SW480 (cell line): ENCODE results near the gene HOXA3.
A peak's percentile ranks its signal among the peaks of the same experiment; 100 is the strongest.

Experiments
- DNase-seq: peaks from one replicate; pipeline ENCODE4 v3.0.0-alpha.2; 2016; ENCODE audit warnings: low spot score

HOXA3 gene

GRCh38 chr7:27103489-27104226 is 48.7 kb downstream of the HOXA3 start:
- no peak for DNase-seq

DNA sequence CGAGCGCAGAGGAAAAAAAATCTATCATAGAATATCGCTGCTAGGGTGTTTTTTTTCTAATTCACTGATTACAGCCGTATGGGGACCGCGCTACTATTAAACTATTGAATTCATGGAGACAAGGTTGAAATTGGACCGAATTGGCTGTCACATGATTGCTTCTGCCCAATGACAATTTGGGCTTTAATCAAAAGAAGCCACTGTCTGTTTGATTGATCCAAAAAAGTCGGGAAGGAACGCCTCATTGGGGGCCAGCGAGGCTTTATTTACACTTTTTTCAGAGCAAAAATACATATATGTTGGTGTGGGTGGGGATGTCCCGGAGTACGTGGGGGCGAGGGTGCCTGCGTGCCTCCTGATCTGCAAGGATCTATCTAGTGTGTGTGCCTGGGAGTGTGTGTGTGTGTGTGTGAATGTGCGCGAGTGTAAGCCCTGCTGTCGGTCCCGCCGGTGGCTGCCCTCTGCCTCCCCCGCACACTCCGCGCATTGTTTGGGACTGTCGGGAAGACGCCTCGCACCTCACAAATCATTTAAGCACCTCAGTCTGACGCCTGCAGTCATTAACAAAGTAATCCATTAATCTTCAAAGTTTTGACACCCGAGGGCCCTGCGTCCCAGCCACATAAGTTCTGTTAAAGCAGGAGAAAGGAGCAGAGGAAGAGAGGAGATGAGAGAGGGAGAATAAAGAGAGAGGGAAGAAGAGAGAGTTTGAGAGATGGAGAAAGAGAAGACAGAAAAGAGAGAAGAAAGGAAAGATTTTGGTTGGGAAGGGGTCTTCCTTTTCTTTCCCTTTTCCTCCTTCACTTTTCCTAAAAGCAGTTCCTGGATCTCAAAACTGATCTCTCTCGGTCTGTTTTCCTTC is 49.6 kb downstream of the HOXA3 start, which contains the start of gene HOXA2:
Gene HOXA2, minus strand, starts transcription at position 103 of the 862 bp plus-strand sequence. CDS start 183 bp downstream, outside the sequence.
- DNase-seq: no peak

GRCh38 chr7:27101957-27102580 is 50.3 kb downstream of the HOXA3 start:
- DNase-seq: no peak

DNA sequence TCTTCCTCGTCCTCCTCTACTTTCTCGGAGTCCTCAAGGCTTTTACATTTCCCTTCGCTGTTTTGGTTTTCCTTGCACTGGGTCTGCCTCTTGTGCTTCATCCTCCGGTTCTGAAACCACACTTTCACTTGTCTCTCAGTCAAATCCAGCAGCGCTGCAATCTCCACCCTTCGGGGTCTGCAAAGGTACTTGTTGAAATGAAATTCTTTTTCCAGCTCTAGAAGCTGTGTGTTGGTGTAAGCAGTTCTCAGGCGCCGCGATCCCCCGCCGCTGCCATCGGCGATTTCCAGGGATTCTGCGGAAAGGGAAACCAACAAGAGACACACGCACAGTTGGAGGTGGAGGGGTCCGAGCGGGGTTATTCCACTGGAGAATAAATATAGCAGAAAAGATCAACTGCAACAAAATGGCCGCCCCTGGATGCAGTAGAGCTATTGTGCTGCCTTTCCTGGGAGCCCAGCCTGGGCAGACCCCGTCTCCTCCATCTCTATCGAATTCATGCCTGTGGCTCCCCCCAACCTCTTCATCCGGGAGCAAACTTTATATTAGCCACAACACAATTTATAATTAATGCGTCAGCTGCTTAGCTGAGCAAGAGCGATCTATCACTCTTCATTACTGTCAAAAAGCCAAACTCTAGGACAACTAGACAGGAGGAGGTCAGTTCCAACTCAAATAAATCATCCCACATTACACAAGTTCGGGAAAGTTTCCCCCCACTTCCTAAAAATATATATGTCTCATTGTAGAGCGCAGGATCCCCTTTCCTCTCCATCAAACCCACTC is 51.0 kb downstream of the HOXA3 start:
- no peak for DNase-seq

DNA sequence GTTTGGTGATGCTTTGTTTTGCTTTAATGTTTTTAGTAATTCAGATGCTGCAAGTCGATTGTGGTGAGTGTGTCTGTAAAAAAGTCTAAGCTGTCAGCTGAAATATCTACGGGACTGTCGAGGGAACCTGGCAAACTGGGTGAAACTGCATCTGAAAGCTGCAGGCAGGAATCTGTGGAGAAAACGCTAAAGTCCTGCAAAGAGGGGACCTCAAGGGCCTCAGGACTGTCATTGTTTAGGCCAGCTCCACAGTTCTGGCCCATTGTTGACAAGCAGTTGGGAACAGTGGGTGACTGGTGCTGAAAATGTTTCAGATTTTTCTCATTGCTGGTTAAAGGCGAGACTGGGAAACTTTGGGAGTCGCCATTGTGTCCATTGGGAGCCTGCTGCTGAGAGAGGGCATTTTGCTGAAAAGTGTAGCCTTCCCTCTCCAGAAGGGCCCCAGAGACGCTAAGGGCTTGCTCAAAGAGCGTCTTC is 51.7 kb downstream of the HOXA3 start:
- DNase-seq: no peak

DNA sequence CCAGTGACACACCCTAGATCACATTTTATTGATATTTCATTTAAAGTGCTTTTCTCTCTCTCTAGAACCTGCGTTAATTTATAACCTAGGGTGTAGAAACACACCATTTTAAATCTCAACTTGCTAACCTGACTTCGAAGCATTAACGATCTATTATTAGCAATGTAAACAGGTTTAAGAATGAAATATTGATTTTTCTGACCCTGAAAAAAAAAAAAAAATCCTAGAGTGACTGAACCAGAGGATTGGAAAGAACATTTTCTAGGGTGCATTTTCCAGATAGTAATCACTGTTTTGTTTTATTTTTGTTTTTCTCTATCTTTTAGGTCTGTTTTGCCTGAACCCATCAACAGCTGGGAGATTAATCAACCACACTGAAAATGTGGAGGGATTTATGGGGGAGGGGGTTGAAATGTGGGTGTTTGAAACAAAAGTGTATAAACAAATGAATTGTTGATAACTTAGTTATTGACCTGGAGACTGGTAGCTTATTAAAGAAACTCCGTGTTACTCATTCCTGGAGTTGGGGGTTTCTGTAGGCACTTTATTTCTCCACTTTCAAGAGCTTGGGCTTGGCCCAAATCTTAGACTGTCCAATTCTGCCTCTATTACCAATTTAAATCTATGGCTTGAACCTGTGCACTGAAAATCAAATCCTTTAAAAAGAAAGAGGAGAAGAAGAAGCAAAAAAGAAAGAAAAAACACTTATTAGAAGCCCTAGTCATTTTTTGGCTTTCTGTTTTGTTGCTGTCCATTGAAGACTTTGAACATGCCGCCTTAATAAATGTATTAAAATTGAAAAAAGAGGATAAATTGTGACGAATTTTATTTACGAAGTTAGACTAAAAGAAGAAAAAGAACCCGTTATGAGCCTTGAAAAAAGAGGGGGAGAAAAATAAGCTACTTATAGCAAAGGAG is 52.7 kb downstream of the HOXA3 start:
- DNase-seq: no peak

- DNase-seq: peak; percentile 50
These were observed 53.6 kb downstream of the HOXA3 start for GRCh38 chr7:27098578-27099451.

DNA sequence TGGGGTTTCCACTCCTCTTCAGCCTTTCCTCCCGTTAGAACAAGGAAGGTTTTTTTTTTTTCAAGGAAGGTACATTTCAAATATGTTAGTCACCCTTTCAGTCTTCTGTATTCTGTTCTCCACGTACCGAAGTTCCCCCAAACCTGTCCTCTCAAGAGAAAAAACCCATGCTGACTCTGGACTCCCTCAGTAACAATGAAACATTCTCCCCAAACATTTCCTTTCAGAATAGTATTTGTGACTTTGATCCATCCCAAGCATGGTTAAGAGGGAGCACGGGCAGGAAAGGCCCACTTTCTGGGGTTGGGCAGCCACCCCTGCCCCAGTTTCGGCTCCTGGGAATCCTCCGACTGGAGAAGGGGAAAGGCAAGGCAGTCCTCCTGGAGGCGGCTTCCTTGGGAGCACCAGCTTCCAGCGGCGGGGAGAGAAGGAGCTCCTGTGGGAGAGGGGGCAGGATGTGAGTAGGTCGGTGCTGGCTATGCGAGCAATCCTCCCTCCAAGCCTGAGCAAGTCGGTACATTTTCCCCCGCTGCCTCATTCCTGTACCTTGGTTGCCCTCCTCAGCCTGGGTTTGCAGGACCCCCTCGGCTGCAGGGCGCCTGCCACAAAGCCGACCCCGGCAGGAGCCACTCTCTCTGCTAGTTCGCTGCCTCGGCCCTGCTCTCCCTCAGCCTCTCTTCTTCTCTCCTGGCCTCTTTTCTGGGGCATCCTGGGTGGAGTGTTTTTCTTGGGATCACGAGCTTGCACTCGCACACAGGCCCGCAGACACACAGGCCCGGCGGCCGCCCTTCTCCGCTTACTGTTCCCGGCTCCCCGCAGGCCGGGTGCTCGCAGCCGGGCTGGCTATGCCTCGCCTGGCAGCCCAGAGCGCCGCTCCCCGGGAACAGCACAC is 54.5 kb downstream of the HOXA3 start:
- DNase-seq: peak; percentile 54

DNA sequence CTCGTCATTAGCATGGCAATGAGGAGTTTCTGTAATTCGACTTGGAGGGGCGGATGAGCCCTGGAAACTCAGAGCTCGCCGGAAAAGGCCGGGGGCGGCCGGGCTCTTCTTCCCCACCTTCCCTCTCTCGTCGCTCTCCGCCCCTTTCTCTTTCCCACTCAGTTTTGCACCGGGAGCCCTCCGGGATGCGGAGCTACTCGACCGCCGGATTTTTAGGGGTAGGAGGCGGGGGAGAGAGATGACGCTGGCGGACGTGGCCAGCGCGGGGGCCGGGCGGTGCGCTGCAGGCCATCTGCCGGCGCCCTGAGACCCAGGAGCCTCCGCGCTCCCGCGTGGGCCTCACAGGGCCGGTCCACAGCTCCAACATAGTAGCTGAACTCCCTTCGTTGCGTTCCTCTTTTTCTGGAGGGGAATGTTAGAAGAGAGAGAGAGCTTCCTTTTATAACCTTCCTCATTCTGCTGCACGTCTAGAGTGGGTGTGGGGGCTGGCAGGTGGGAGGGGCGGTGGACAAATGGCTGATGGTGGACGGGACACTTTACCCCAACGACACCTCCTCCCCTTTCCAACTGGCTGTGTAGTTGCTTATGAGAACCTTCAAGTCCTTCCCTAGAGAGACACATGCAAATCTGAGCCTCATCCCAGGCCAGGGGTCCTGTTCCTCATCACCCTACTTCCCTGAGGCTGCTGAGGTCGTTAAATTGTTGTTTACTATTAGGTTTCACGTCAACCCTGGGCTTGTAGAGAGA is 55.4 kb downstream of the HOXA3 start:
- peak; percentile 49 for DNase-seq

GRCh38 chr7:27095897-27096767 is 56.3 kb downstream of the HOXA3 start, which contains the start of gene HOXA1:
HOXA1 (minus strand) TSS chr7:27096000; CDS start chr7:27095912, 88 bp downstream.
- peak; percentile 98 for DNase-seq

GRCh38 chr7:27095050-27095896 is 57.1 kb downstream of the HOXA3 start:
- DNase-seq: no peak

GRCh38 chr7:27094304-27095049 is 57.9 kb downstream of the HOXA3 start:
- DNase-seq: no peak

GRCh38 chr7:27093184-27093895 is 59.0 kb downstream of the HOXA3 start:
- no peak for DNase-seq

DNA sequence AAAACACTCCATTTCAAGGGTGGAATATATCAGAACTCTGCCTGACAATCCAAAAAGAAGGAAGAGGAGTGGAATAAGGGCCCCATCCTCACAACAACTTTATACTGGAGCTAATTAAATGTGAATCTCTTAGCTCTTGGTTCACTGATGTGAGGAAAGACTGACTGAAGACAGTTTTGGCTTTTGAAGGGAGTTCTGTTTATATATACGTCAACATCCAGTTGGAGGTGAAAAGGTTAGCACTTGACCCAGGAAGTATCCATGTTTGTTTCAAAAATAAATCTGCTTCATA is 59.6 kb downstream of the HOXA3 start:
- DNase-seq: no peak
